ENCODE data around the gene TOR1B. TPM values are rescaled to one million over a fixed set of nuclear protein-coding genes. Genes with fewer than 3 reads are reported as not detected.
A peak's percentile ranks its signal among the peaks of the same experiment; 100 is the strongest.

TOR1B gene
- total and polyA plus RNA-seq, 2 of the 4 experiments (the other 2 are of a cell fraction), result 15.6 to 21.0 TPM

DNA sequence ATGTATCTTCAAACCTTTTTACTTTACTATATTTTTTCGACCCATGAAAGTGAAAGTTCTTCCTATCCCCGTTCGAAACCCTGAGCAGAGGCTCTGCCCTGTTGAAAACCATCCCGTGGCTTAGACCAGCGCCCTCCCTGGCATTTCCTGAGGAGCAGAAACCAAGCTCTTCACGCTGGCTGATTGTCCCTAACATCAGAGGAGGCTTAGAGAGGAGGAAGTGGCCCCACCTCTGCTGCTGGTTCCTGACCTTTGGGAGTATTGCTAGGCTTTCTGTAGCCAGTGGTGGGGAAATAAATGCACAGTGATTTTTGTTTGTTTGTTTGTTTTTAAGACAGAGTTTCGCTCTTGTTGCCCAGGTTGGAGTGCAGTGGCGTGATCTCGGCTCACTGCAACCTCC, 45.9 kb upstream of the TOR1B start:
- no peaks in the 10 kb centered on the region; the same call in 1 of the 2 replicates for H4K20me1 ChIP-seq (ENCODE audit: insufficient read depth, low read length)
- H3K4me3 ChIP-seq (ENCODE audit: insufficient read depth, low read depth, low read length), result no peak overlapping the region
- H3K36me3 ChIP-seq (ENCODE audit: control insufficient read depth, insufficient read depth, low read length), result no peaks in the 10 kb centered on the region
- no peak overlapping the region for H3K27ac ChIP-seq (ENCODE audit: insufficient read depth, low read length)
- H3K4ac ChIP-seq (ENCODE audit: low read depth, low read length), result no peak overlapping the region
- no TSS peak for BruUV-seq (replicated peaks)
- DNase-seq (no peak), ATAC-seq (ENCODE audit: low read depth) (no peak)
- dilution Hi-C loops (cut with HindIII; ENCODE audit: low sequenced_read_pairs, unreplicated experiment), result no loop called here
- intact Hi-C loops (cut with micrococcal nuclease), result no loop called here
- no peak overlapping the region for H3K4me2 ChIP-seq (ENCODE audit: low read depth, low read length)
- no peak overlapping the region for H2AK9ac ChIP-seq (replicated peaks; ENCODE audit: low read depth, low read length, poor library complexity)
- H4K8ac ChIP-seq (ENCODE audit: low read depth in 2 of 2, low read length in 2 of 2), result peak overlapping the region in 1 of 2 experiments; percentile 18; a peak in 1 of 4 replicates
- H3K18ac ChIP-seq (ENCODE audit: low read depth, low read length), result no peak overlapping the region; the same call in 1 of the 2 replicates
- no peak overlapping the region for H2BK20ac ChIP-seq (ENCODE audit: low read depth, low read length)
- TF ChIP-seq CTCF (conservative IDR thresholded peaks at IDR 0.05; ENCODE audit: low read depth, low read length), result no peak
- TF ChIP-seq MAFK (IDR thresholded peaks at IDR 0.05; ENCODE audit: low read depth, low read length), result no peak
- no peak for TF ChIP-seq POLR2A (IDR thresholded peaks at IDR 0.05; ENCODE audit: low read depth, low read length)
- no peak for TF ChIP-seq ELK1 (IDR thresholded peaks at IDR 0.05; ENCODE audit: borderline replicate concordance, low read depth, low read length)
- no peak for TF ChIP-seq NFE2L2 (IDR thresholded peaks at IDR 0.05; ENCODE audit: low read depth, low read length)
- TF ChIP-seq USF2 (IDR thresholded peaks at IDR 0.05; ENCODE audit: low read depth, low read length), result no peak
- TF ChIP-seq RCOR1 (IDR thresholded peaks at IDR 0.05; ENCODE audit: insufficient replicate concordance, low read length), result no peak
- no peak for TF ChIP-seq MAZ (IDR thresholded peaks at IDR 0.05; ENCODE audit: borderline replicate concordance, low read depth, low read length)
- TF ChIP-seq RFX5 (IDR thresholded peaks at IDR 0.05; ENCODE audit: low read depth, low read length), result no peak
- TF ChIP-seq BHLHE40 (IDR thresholded peaks at IDR 0.05; ENCODE audit: low read depth, low read length), result no peak
- no peak for TF ChIP-seq SMC3 (IDR thresholded peaks at IDR 0.05; ENCODE audit: low read depth, low read length)
- no peak for TF ChIP-seq CEBPB (IDR thresholded peaks at IDR 0.05; ENCODE audit: low read depth, low read length)
- TF ChIP-seq FOS (IDR thresholded peaks at IDR 0.05; ENCODE audit: low read depth, low read length), result no peak
- TF ChIP-seq RAD21 (IDR thresholded peaks at IDR 0.05; ENCODE audit: low read length), result no peak
- TF ChIP-seq MXI1 (IDR thresholded peaks at IDR 0.05; ENCODE audit: borderline replicate concordance, low read depth, low read length), result no peak
- TF ChIP-seq CHD1 (IDR thresholded peaks at IDR 0.05; ENCODE audit: low read depth, low read length), result no peak
- in situ Hi-C loops (cut with MboI; ENCODE audit: low sequenced_read_pairs), result no loop called here
- peaks cover 0 to 3% of the 10 kb centered on the region in 2 experiments; a peak in 2 of 4 replicates for H3K79me1 ChIP-seq (ENCODE audit: low read depth in 1 of 2, low read length in 2 of 2)
- no peaks in the 10 kb centered on the region for H3K9me3 ChIP-seq (ENCODE audit: control insufficient read depth, insufficient read depth, low read length)
- H3K14ac ChIP-seq (replicated peaks; ENCODE audit: low read depth, low read length), result no peak overlapping the region
- H3K4me1 ChIP-seq (ENCODE audit: control insufficient read depth, insufficient read depth, low read length), result peaks cover 10% of the 10 kb centered on the region
- H2BK15ac ChIP-seq (ENCODE audit: low read depth, low read length), result peak overlapping the region; percentile 21; the same call in 1 of the 3 replicates
- H2BK5ac ChIP-seq (ENCODE audit: low read depth, low read length, poor library complexity, severe bottlenecking), result no peak overlapping the region
- H3K56ac ChIP-seq (ENCODE audit: extremely low read depth, insufficient read depth, low read length), result no peak overlapping the region
- CTCF ChIA-PET, result interaction anchor here (1.0 kb wide), 1 partner anchor 19 kb away, joined by 3 read pairs; no protein-coding TSS in a partner anchor
- H4K91ac ChIP-seq (ENCODE audit: insufficient read depth, low read depth, low read length), result peak overlapping the region; percentile 61; the same call in 1 of the 2 replicates
- H4K5ac ChIP-seq (ENCODE audit: low read depth, low read length), result no peak overlapping the region
- WGBS, 2 experiments (ENCODE audit: extremely low coverage in 2 of 2, insufficient read length in 1 of 2), result 58% methylated on average over 4 of the region's 9 CpGs; no CpG with 5 or more reads in 1 of the 2 experiments
- no peak overlapping the region for H2AFZ ChIP-seq (replicated peaks; ENCODE audit: low read length, poor library complexity)
- H3K9me1 ChIP-seq (ENCODE audit: insufficient read depth, low read length), result peaks cover 8% of the 10 kb centered on the region
- POLR2A ChIA-PET (ENCODE audit: unreplicated experiment), result no interaction called here
- H2BK120ac ChIP-seq (ENCODE audit: low read depth, low read length), result 0 out of 2 replicates have a peak overlapping the region, but pooled peaks have one; percentile 25
- peak overlapping the region; percentile 25; the same call in 1 of the 2 replicates for H2AK5ac ChIP-seq (ENCODE audit: low read depth, low read length)
- H3K23ac ChIP-seq (ENCODE audit: low read depth, low read length), result no peak overlapping the region
- no peak overlapping the region for H3K9ac ChIP-seq (ENCODE audit: low read depth, low read length)
- 0 out of 2 replicates have a peak, but pooled peaks cover 3% of the 10 kb centered on the region for H3K27me3 ChIP-seq (ENCODE audit: control insufficient read depth, insufficient read depth, low read length)

Measured in IMR-90 (cell line).